GM18909 (cell line): ENCODE data around the gene GOLGA6L9.
"Not testable (repeated sequence)": the region's sequence is repeated elsewhere in the genome, so short reads cannot be mapped to it uniquely, and the experiment has no call there.

Source experiments
- ATAC-seq: cut with Tn5 transposase; IDR thresholded peaks from one replicate; pipeline ENCODE4 v1.9.1; 2021; ENCODE audit warnings: mild to moderate bottlenecking; ENCODE audit not compliant: unreplicated experiment, poor library complexity

The GOLGA6L9 gene

DNA sequence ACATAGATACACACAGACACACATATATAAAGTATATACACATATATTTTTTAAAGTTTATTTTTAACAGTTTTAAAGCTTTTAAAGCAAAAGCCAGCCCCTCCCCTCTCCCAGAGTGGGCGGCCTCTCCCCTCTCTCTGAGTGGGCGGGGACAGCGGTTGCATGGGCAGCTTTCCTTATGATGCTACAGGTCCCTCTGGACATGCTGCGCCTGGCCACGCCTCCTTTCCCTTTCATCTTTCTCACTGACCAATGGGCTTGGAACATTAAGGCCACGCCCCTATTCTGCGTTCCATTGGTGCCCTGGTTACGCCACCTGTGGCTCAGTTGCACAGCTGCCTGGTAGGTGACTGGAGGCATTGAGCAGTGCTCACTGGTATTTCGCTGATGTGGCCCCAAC lies at the start of gene GOLGA6L9:
Gene GOLGA6L9, plus strand, starts transcription at position 124 of the 400 bp plus-strand sequence. Its CDS starts 264 bp downstream, at position 388.
- not testable (repeated sequence) for ATAC-seq

GRCh38 chr15:82381330-82381955 lies 48.2 kb upstream of the GOLGA6L9 start:
- ATAC-seq, result not testable (repeated sequence)

DNA sequence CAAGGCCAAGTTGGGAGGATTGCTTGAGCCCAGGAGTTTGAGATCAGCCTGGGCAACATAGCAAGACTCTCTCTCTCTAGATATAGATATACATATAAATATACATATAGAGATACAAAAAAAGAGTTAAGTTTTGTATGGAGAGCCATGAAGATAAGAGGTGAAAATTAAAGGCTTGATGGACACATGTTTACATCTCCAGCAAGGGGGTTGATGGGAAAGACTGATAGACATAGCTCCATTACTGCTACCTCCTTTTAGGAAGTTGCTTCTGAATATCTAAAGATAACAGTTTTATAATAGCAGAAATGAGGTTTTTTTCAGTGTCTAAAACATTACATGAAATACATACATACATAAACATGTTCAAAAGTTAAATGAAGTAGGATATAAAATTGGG lies 42.4 kb upstream of the GOLGA6L9 start:
- not testable (repeated sequence) for ATAC-seq

DNA sequence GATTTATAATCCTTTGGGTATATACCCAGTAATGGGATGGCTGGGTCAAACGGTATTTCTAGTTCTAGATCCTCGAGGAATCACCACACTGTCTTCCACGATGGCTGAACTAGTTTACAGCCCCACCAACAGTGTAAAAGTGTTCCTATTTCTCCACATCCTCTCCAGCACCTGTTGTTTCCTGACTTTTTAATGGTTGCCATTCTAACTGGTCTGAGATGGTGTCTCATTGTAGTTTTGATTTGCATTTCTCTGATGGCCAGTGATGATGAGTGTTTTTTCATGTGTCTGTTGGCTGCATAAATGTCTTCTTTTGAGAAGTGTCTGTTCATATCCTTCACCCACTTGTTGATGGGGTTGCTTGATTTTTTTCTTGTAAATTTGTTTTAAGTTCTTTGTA lies 39.5 kb upstream of the GOLGA6L9 start:
- not testable (repeated sequence) for ATAC-seq

DNA sequence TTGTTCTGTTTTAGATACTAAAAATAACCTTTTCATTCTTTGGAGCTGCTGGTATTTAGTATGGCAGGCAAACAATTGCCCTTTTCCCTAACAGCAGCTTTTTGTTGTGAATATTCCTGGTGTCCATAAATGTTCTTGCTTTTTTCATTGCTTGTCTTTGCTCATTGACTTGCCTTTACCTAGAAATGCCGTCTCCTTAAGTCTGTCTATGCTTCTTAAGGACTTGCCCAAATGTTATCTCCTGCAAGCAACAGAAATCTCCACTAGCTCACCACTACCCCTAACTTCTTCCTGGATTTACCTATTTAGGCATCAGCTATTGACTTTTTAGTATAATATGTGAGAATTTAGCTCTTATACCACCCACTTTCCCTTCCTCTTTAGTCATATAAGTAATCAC lies 37.5 kb upstream of the GOLGA6L9 start:
- not testable (repeated sequence) for ATAC-seq

GRCh38 chr15:82393671-82394070 lies 35.9 kb upstream of the GOLGA6L9 start:
- no peak for ATAC-seq

- not testable (repeated sequence) for ATAC-seq
Measured at GRCh38 chr15:82395788-82396187, 33.8 kb upstream of the GOLGA6L9 start.

- ATAC-seq, result no peak
Measured at GRCh38 chr15:82397817-82398216, 31.8 kb upstream of the GOLGA6L9 start.

GRCh38 chr15:82398785-82399184 lies 30.8 kb upstream of the GOLGA6L9 start:
- no peak for ATAC-seq

DNA sequence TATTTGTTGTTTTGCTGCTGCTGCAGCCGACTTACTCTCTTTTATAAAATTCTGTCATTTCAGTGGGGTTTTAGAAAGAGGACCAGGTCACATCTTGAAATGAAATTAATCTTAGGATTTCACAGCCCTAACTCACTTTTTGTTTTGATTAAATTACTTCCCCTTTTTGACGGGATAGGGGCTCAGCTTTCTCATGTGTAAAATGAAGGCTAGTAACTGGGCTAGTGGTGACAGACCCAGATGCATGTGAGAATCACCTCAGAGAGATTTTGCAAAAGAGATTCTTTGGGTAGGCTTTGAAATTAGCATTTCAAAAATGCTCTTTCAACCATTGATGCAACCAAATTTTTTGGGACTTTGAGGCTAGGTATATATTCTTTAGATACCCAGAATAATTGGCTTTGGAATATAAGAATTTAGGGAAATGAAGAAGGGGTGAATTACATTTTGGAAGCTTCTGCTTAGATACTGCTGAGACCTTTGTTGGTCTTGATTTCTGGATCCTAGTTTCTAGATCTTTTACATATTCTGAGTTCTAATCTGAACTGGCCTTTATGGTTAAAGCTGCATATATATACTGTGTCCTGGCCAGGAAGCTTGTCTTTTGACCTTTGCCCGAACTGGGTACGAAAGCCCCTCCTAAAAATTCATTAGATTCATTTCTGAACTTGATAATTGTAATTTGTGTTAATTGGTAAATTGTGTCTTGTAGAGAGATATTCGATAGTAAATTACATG lies 30.1 kb upstream of the GOLGA6L9 start:
- not testable (repeated sequence) for ATAC-seq

GRCh38 chr15:82401918-82402317 lies 27.7 kb upstream of the GOLGA6L9 start:
- not testable (repeated sequence) for ATAC-seq

DNA sequence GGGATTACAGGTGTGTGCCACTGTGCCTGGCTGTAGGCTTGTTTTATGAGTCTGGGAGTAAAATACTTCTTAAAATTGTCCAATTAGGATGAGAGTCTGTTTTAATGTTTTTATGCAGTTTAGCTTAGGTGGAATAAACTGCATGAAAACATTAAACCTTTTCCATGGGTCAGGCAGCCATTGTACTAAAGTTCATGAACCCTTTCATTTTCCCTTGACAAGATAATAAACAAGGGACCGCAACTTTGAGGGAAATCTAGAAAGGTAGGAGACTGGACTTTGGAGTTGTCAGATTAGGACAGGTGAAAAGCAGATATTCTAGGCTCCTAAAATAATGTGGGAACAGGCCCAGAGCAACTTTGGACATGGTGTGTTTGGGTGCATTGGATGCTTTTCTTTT lies 27.3 kb upstream of the GOLGA6L9 start:
- not testable (repeated sequence) for ATAC-seq

- ATAC-seq, result not testable (repeated sequence)
Measured at GRCh38 chr15:82406211-82406610, 23.4 kb upstream of the GOLGA6L9 start.

GRCh38 chr15:82410306-82410705 lies 19.3 kb upstream of the GOLGA6L9 start:
- ATAC-seq, result not testable (repeated sequence)

DNA sequence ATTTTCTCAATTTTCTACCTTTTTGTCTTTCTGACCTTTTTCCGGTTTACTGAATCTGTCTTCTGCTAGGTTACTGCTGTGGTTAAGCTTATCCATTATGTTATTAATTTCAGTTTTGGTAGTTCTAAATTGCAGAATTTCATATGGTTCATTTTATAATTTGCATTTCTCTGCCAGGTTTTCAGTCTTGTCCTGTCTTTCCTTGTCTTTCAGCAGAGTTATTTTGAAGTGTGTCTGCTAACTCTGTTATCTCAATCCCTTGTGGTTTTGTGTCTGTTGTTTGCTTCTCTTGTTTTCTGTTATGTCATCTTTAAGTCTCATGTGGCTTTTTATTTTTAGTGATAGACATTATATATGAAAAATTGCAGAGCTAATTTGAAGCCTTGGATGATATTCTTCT lies 18.0 kb upstream of the GOLGA6L9 start:
- ATAC-seq, result not testable (repeated sequence)

DNA sequence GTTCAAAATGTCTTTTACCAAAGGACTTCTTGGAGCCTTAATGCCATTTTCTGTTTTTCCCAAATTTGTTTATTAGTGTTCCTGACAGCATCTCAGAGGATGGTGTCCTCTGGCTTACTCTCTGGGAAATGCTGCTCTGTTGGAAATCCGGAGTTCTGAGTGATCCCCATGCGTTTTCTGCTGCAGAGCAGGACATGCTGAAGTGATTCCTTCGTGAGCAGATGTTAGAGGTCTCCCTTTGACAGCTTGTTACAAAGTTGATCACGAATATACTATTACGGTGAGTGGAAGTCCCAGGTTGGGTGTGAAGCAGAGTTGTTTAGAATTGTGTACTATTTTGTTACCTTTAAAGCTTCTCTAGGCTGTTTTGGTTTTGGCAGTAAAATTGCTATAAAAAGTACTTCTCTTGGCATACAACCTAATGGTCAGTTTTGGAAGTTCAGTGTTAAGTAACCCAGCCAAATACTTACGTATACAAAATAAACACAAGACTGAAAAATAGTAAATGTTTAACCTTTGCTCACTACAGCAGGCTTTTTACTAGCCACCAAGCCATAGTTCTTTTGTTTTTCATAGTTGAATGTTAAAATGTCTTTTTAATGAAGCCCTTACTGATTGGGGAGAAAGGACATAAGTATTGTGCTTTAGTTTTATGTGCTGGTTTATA lies 15.0 kb upstream of the GOLGA6L9 start:
- ATAC-seq, result not testable (repeated sequence)

DNA sequence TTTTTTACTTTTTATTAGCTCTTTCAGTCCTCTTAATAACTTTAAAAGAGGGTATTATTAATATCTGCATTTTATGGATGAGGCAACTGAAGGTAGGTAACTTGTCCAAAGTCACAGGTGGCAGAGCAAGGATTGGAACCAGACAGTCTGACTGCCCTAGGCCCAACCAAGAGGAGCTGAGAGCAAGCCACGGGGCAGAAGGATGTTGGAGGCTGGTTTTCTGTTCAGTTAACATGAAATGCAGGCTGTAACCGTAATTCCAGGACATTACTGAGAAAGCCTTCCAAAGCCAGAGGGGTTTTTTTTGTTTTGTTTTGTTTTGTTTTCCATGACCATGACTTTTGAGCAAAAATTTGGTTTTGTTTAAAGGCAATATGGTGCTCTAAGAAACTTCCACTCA lies 9.1 kb upstream of the GOLGA6L9 start:
- not testable (repeated sequence) for ATAC-seq

DNA sequence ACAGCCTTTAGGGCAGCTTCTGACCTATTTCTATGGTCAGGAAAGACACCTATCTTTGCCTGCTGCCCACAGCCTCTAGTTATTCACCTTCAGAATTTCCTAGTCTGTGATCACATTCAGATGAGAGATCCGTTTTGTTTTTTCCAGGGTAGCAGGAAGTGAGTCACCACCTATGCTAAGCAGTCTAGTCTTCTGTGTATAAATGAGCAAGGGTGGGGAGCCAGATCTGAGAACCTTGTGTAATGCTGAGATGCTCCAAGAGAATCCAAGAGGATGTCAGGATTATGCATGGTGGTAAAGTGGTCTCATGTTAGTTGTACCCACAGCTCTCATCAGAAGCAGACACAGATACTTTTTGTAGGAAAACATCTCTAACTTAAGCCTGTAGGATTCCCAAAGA lies 8.7 kb upstream of the GOLGA6L9 start:
- ATAC-seq, result not testable (repeated sequence)

DNA sequence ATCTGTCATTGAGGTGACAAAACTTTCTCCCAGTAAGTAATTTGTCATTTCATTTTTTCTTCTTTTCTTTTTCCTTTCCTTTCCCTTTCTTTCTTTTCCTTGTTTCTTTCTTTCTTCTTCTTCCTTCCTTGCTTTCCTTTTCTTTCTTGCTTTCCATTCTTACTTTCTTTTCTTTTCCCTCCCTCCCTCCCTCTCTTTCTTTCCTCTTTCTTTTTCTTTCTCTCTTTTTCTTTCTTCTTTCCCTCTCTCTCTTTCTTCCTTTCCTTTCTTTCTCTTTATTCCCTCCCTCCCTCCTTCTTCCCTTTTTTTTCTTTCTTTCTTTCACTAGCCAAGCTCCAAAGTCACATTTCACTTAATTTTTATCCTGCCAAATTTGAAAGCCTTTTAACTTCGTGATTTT lies 2.5 kb upstream of the GOLGA6L9 start:
- not testable (repeated sequence) for ATAC-seq

- not testable (repeated sequence) for ATAC-seq
Measured at GRCh38 chr15:82445420-82445819, 15.8 kb downstream of the GOLGA6L9 start.

GRCh38 chr15:82457336-82457735 lies 27.7 kb downstream of the GOLGA6L9 start:
- ATAC-seq, result not testable (repeated sequence)
